C4-2B (cell line): ENCODE results near the gene CYBC1.

Experiments used
- ZFX ChIP-seq: fragments of 450-650 bp; IDR thresholded peaks from 2 replicates; pipeline ENCODE4 v1.6.1; 2017
- TF ChIP-seq, protein P1 (sequence below): fragments of 450-650 bp; conservative IDR thresholded peaks from 2 replicates; pipeline ENCODE4 v1.5.1; 2017; ENCODE audit warnings: mild to moderate bottlenecking

DNA sequence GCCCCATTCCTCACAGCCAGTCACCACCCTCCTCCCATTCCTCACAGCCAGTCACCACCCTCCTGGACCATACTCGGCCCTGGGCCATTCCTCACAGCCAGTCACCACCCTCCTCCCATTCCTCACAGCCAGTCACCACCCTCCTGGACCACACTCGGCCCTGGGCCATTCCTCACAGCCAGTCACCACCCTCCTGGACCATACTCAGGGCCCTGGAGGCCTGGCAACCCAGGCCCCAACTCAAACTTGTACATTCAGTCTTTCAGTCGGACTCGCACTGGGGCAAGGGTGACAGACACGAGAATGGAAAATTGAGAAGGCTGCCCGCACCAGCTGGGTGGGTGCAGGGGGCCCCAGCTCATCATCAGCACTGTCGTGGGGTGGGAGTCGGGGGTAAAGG is 38.6 kb upstream of the CYBC1 start:
- TF ChIP-seq, protein P1, sequence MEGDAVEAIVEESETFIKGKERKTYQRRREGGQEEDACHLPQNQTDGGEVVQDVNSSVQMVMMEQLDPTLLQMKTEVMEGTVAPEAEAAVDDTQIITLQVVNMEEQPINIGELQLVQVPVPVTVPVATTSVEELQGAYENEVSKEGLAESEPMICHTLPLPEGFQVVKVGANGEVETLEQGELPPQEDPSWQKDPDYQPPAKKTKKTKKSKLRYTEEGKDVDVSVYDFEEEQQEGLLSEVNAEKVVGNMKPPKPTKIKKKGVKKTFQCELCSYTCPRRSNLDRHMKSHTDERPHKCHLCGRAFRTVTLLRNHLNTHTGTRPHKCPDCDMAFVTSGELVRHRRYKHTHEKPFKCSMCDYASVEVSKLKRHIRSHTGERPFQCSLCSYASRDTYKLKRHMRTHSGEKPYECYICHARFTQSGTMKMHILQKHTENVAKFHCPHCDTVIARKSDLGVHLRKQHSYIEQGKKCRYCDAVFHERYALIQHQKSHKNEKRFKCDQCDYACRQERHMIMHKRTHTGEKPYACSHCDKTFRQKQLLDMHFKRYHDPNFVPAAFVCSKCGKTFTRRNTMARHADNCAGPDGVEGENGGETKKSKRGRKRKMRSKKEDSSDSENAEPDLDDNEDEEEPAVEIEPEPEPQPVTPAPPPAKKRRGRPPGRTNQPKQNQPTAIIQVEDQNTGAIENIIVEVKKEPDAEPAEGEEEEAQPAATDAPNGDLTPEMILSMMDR = no peak
- no peak for TF ChIP-seq ZFX
